Measurements from ENCODE around the gene SPINK2. TPM values are rescaled to one million over a fixed set of nuclear protein-coding genes. Genes with fewer than 3 reads are reported as not detected.

SPINK2 gene
- total RNA-seq, 4 donors from 2014 or later: 0.76 to 1.5 (median 1.1) TPM; not detected in 1

- H3K27me3 ChIP-seq: no peaks in the 10 kb centered on the region
- peaks cover 0 to 38% (median 0%) of the 10 kb centered on the region in 3 donors for H3K4me1 ChIP-seq
- TF ChIP-seq, protein P1, sequence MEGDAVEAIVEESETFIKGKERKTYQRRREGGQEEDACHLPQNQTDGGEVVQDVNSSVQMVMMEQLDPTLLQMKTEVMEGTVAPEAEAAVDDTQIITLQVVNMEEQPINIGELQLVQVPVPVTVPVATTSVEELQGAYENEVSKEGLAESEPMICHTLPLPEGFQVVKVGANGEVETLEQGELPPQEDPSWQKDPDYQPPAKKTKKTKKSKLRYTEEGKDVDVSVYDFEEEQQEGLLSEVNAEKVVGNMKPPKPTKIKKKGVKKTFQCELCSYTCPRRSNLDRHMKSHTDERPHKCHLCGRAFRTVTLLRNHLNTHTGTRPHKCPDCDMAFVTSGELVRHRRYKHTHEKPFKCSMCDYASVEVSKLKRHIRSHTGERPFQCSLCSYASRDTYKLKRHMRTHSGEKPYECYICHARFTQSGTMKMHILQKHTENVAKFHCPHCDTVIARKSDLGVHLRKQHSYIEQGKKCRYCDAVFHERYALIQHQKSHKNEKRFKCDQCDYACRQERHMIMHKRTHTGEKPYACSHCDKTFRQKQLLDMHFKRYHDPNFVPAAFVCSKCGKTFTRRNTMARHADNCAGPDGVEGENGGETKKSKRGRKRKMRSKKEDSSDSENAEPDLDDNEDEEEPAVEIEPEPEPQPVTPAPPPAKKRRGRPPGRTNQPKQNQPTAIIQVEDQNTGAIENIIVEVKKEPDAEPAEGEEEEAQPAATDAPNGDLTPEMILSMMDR (IDR thresholded peaks at IDR 0.05): no peak
- TF ChIP-seq POLR2A (IDR thresholded peaks at IDR 0.05): no peak
- intact Hi-C loops (cut with DNase I): no loop called here
- peak overlapping the region in 1 of 4 donors; percentile 29 for H3K27ac ChIP-seq
- H3K36me3 ChIP-seq: no peaks in the 10 kb centered on the region
- H3K9me3 ChIP-seq: no peaks in the 10 kb centered on the region
- WGBS, 2 donors: 73 to 88% methylated on average over 2 of the region's 2 CpGs
- DNase-seq: no peak
- H3K4me3 ChIP-seq: no peak overlapping the region
Observed at GRCh38 chr4:56772134-56772533, 49.4 kb downstream of the SPINK2 start.

DNA sequence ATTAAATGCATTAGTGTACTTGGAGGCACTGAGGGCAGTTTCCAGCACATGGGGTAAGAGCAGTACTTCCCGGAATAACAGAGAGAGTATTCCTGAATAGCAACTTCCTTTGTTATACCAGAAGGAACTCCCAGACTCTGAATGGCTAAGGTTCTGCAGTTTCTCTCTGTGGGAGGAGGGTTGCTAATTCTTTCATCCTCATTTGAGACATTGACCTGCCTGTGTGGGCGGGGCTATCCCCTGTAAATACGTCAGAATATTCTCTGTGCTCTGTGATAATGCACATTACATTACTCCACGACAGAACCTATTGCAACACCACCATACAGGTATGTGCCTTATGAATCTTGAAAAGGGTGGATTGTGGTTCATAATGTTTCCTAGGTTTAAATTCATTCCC is 52.7 kb downstream of the SPINK2 start:
- no peaks in the 10 kb centered on the region for H3K36me3 ChIP-seq
- no peaks in the 10 kb centered on the region for H3K27me3 ChIP-seq
- H3K4me1 ChIP-seq: peaks cover 0 to 38% (median 0%) of the 10 kb centered on the region in 3 donors
- WGBS, 2 donors: 31 to 43% methylated on average over 4 of the region's 4 CpGs
- intact Hi-C loops (cut with DNase I): no loop called here
- TF ChIP-seq, protein P1 (IDR thresholded peaks at IDR 0.05): no peak
- no peak for TF ChIP-seq POLR2A (IDR thresholded peaks at IDR 0.05)
- peak overlapping the region; percentile 34 to 76 (median 63) for H3K27ac ChIP-seq
- H3K9me3 ChIP-seq: no peaks in the 10 kb centered on the region
- no peak overlapping the region for H3K4me3 ChIP-seq
- no peak for DNase-seq

DNA sequence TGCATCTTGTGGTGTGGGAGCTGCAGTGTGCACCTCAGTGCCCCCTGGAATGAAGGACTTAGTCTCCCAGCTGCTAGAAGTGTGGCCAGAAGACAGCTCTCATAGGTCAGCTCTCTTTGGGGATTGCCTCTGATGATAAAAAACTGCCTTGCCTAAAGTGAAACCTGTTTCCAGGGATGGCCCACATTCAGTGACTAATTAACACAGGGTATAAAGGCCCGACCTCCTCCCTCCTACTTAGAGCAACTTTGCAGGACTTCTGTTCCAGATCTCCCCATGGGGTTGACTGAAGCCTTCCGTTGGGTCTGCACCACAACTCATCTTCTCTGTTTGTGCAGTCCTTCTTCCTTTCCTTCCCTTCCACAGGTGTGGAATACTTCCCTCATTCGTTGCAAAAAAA is 53.2 kb downstream of the SPINK2 start:
- Histone ChIP-seq H3K9me3 (no peaks in the 10 kb centered on the region), H3K36me3 (no peaks in the 10 kb centered on the region), H3K4me3 (no peak overlapping the region), H3K4me1 (peaks cover 0 to 38% (median 0%) of the 10 kb centered on the region in 3 donors), H3K27ac (peak overlapping the region in 3 of 4 donors; percentile 28 to 76 (median 33)), H3K27me3 (no peaks in the 10 kb centered on the region)
- 39 to 42% methylated on average over 2 to 3 of the region's 3 CpGs for WGBS, 2 donors
- TF ChIP-seq POLR2A (IDR thresholded peaks at IDR 0.05): no peak
- TF ChIP-seq, protein P1 (IDR thresholded peaks at IDR 0.05): no peak
- intact Hi-C loops (cut with DNase I): no loop called here
- DNase-seq: no peak

- Histone ChIP-seq H3K9me3 (no peaks in the 10 kb centered on the region), H3K4me1 (peaks cover 0 to 38% (median 0%) of the 10 kb centered on the region in 3 donors), H3K27me3 (no peaks in the 10 kb centered on the region), H3K27ac (peak overlapping the region in 2 of 4 donors; percentile 33 to 76), H3K4me3 (no peak overlapping the region), H3K36me3 (no peaks in the 10 kb centered on the region)
- intact Hi-C loops (cut with DNase I): no loop called here
- DNase-seq: no peak
- TF ChIP-seq, protein P1 (IDR thresholded peaks at IDR 0.05): no peak
- no peak for TF ChIP-seq POLR2A (IDR thresholded peaks at IDR 0.05)
Observed at GRCh38 chr4:56767567-56767966, 53.9 kb downstream of the SPINK2 start.

- H3K9me3 ChIP-seq: no peaks in the 10 kb centered on the region
- no peaks in the 10 kb centered on the region for H3K36me3 ChIP-seq
- intact Hi-C loops (cut with DNase I): no loop called here
- H3K4me1 ChIP-seq: peaks cover 0 to 20% (median 0%) of the 10 kb centered on the region in 3 donors
- no peak overlapping the region for H3K27ac ChIP-seq
- H3K4me3 ChIP-seq: no peak overlapping the region
- DNase-seq: no peak
- no peak for TF ChIP-seq POLR2A (IDR thresholded peaks at IDR 0.05)
- TF ChIP-seq, protein P1 (IDR thresholded peaks at IDR 0.05): no peak
- WGBS, 2 donors: 59 to 73% methylated on average over 5 of the region's 5 CpGs
- H3K27me3 ChIP-seq: peaks cover 0 to 3% (median 0%) of the 10 kb centered on the region in 4 donors
Observed at GRCh38 chr4:56764775-56765174, 56.7 kb downstream of the SPINK2 start.

Measured in esophagus squamous epithelium (tissue), 5 donors.